Activated CD8-positive, alpha-beta memory T cell treated with anti-CD3 and anti-CD28 coated beads, Interleukin-2, amount 50 U/mL, for 4 hours (primary cell): ENCODE data around the gene FHAD1.

Experiments
- DNase-seq: peaks from one replicate; pipeline ENCODE4 v3.0.0-alpha.2; 2020

Gene FHAD1

GRCh38 chr1:15310544-15310943 lies 63.5 kb downstream of the FHAD1 start:
- DNase-seq: no peak

DNA sequence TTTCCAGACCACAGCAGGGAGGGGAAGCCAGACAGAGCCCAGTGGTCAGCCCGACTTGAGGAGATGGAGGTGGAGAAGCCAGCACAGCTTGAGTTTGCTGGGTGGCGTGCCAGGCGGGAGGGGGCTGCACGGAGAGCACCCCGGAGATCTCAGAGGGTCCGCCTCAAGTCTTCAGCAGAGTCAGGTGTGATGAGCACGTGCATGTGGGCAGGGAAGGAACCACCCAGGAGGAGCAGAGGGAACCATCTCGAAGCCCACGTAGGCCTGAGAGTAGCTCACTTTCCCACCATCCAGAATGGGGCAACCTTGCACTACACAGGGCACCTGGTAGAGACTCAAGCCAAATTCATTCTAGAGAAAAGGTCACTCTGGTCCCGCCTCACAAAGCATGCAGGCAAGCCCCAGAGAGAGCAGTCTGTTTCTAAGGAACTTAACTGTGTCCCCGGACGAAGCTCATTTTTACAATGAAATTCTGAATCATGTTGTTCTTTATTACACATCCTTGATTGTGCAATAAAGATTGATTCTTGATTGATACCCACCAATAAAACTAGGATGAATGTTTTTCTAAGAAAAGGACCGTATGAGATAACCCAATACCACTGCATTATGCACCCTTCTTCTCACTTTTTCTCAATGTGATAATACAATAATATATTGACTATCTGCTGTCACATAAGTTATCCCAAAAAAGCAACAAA lies 64.2 kb downstream of the FHAD1 start:
- no peak for DNase-seq

- DNase-seq: no peak
Measured at GRCh38 chr1:15311880-15312279, 64.9 kb downstream of the FHAD1 start.

GRCh38 chr1:15312626-15313411 lies 65.8 kb downstream of the FHAD1 start:
- no peak for DNase-seq

- DNase-seq: no peak
Measured at GRCh38 chr1:15314328-15315281, 67.6 kb downstream of the FHAD1 start.

DNA sequence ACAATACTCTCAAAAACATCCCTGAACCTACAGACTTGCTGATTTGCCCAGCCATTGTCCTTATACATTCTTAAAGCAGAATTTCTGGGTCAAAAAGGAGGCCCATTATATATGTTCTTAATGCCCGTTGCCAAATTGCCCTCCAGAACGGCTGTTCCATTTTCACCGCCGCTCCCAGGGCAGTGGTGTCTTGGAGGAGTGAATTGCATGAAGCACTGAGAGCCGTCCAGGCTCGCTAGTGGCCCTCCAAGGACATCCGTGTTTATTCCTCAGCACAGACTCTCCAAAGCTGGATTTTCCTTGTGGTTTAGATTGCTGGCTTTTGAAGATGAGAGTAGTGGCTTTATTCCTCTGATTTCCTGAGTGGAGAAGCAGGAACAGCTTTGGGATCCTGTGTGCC lies 68.8 kb downstream of the FHAD1 start:
- DNase-seq: no peak

DNA sequence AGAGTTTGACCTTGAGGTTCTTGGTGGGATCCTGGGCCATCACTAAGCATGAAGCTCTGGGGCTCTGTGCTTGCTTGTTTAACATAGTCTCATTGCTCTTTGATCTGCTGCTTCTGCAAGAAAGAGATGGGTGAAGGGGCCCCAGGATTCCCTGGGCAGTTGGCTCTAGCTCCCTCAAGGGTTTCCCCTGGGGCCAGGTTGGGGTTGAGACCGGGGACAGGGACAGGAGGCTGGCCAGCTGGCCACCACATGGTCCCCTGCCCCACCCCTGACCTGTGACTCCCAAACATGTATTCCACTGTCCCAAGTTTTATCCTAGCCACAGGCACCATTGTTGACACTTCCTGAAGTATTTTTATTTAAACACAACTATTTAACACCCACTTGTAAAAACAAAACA lies 69.5 kb downstream of the FHAD1 start:
- no peak for DNase-seq

- no peak for DNase-seq
Measured at GRCh38 chr1:15320267-15320666, 73.2 kb downstream of the FHAD1 start.

DNA sequence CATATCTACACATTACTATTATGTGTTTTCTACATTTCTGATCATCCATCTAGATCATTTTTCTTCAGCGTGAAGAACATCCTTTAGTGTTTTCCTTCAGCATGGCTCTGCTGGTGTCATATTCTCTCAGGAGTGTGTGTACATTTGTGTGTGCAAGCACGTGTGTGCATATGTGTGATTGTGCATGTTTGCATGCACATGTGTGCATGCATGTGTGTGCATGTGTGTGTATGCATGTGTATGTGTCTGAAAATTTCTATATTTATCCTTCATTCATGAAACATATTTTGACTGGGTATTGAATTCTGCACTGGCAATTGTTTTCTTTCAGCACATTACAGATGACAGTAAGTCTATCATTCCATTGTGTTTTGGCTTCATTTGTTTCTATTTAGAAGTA lies 74.6 kb downstream of the FHAD1 start:
- DNase-seq: no peak

DNA sequence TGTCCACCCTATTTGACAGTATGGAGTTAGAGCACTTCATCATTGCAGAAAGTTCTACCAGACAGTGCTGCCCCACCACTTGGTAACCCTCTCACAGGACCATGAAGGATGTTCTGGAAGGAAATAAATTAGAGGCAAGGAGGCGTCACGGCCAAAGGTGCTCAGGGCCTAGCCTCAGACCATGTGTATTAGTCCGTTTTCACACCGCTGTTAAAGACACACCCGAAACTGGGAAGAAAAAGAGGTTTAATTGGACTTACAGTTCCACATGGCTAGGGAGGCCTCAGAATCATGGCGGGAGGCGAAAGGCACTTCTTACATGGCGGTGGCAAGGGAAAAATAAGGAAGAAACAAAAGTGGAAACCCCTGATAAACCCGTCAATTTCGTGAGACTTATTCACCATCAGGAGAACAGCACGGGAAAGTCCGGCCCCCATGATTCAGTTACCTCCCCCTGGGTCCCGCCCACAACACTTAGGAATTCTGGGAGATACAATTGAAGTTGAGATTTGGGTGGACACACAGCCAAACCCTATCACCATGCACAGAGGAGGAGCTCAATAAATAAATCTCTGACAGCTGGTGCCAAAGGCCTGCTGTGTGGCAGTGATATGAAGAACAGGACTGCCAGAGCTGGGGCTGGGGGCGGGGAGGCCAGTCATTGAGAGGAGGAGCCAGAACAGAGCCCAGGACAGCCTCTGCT lies 75.8 kb downstream of the FHAD1 start:
- no peak for DNase-seq

DNA sequence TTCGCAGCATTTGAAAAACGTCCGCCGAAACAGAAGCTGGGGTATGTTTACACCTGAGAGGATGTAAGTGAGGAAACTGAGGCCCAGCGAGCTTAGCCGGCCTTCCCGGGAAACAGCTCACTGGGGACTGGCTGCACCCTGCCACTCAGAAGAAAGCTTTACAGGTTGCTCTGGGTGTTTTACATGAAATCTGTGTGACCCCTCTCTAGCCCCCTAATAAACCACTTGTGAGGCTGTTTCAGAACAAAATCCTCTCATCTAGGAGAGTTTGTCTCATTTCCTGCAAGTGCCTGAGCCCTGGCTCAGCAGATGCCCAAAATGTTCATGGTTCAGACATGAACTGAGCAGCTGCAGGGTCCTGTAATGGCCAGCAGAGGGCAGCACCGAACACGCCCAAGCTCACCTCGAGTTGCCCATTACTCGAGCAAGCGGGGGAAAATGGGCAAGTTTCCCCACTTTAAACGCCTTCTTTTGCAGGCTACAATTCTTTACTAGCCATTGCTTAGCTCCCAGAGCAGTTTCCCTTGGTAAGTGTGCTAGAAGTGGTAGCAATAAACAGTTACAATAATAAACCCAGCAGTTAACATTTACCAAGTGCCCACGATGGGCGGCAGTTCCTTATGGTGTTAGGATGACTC lies 76.4 kb downstream of the FHAD1 start:
- peak; percentile 75 for DNase-seq

DNA sequence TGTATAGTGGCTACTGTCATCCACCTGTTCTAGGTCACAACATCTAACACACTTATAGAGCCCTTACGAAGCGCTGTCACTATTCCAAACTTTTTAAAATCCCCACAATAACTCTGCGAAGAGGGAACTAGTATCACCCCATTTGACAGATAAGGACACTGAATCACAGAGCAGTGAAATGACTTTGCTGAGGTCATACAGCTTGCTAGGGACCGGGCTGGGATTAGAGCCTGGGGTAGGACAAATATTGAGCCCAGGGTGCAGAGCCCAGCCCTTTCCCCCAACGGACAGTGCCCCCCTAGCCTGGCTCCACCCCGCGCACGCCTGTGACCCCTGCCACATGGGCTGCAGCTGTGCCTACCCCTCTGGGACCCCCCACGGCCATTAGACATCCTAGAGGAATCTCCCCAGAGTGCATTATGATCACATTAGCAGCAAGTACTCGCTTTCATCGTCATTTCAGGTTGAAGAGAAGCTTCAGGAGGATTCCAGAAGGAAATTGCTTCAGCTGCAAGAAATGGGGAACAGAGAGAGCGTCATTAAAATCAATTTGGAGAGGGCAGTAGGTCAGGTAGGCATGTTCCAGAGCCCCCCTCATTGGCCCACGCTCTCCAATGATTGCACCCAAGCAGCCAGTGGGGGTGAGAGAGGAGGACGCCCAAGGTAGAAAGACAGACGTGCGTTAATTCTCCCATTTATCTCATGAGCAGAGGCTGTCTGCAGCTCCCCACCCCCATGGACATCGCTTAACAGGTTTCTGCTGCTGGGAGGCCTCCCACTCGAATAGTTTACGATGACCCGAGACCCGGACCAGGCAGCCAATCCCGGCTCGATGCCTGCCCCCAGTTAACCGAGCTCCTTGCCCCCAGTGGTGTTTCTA lies 77.2 kb downstream of the FHAD1 start:
- DNase-seq: no peak

DNA sequence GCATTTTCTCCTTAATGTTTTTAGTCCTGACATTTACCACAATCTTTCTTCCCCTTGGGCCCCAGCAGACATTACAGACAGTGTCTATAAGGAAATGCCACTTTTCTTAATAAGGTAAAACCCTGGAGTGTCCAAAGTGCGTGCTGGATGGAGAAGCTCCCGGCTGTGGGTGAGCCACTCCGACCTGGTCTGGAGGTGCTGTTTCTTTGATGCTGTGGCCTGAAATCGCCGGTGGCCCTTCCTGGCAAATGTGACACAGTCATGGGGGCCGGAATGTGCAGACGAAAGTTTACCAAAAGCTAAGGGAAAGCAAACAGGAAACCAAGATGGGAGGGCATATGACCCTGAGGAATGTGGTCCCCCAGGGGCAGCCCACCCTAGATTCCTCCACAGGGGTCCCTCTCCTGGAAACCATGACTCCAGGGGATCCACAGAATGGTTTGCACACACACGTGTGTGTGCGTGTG lies 77.9 kb downstream of the FHAD1 start:
- DNase-seq: no peak

DNA sequence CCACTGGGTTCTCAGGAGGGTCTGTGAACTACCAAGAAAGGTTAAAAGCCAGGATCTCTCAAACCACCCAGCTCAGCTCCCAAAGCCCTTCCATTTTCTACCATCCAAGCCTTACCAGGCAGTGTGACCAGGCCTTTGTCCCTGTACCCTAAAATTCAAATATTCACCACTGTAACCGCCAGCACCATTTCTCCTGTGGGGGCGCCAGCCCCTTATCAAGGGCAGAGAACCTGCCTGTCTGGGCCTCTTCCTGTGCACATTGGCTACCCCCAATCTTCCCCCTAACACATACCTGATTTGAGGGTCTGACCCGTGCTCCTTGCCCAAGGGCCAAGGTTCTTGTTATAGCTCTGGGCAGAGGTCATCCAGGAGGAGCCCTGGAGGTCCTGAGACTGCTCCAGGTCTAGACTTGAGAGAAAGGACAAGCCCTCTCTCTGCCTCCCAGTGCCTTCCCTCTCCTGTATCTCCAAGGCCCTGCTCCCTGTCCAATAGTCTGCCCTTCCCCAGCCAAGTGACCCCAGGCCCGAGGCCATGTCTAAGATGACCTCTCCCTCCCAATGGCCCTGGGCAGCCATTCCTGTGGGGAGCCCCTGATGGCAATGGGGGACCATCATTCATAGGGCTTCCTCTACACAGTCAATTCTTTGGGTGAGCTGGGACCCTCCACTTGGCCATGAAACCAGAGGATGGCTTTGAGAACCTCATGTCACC lies 78.5 kb downstream of the FHAD1 start:
- no peak for DNase-seq

DNA sequence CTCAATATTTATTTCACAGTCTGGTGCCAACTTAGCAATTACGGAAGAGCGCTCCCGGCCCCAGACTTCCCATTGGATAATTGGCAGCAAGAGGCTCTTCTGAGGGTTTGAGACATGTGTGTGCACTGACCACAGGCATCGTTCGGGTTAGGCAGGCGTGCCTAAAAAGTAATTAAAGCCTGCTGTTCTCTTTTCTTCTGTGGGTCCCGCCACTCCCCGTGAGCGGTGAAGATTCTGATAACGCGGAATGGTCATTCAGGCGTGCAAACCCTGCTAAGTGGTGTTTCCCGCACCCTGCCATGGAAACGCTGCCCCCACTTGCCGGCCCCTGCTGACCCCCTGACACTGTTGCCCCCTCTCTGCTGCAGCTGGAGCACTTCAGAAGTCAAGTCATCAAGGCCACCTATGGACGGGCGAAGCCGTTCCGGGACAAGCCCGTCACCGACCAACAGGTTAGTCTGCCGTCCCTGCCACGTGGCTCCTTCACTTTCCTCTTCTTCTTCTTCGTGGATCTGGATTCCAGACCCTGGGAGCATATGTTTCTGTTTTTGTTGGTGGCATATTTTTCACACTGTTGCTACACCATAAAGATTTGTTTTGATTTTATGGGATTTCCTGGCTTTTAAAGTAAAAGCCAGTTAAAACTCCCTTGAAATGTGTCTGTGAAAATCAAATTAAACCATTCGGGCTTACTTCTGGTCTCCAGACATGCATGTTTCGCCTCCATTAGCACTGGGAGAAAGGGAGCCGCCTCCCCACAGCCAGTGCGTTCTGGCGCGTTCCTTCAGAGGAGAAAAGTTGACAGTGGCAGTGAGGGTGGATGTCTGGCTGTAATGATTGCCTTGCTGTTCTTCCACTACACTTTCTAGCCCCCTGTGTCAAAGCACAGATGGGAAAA lies 79.9 kb downstream of the FHAD1 start:
- DNase-seq: no peak

- no peak for DNase-seq
Measured at GRCh38 chr1:15328351-15329103, 81.5 kb downstream of the FHAD1 start.

DNA sequence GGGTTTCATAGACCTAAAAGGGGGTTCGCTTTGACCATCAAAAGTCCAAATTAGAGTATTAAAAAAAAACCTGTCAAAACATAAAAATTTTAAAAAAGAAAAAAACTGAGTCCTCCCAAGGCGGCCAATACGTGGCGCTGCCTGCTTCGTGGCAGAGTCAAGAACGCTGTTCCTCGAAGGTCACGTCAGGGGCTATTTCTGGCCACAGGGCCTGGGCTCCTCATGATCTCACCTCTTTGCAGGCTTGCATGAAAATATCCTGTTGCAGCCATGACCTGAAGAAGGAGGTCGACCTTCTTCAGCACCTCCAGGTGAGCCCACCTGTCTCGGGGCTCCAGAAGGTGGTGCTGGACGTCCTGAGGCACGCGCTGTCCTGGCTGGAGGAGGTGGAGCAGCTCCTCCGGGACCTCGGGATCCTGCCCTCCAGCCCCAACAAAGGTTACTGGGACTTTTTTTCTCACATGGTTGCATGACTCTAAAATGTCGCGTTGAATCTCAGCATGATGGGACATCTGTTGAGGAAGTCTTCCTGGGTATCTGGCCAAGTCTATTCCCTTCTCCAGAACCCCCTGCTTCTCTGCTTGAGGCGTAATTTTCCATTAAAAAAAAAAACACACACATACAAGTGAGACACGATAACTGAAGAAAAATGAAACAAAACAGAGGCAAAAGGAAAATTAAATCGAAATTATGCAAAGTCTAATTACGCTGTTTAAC lies 82.2 kb downstream of the FHAD1 start:
- DNase-seq: no peak

DNA sequence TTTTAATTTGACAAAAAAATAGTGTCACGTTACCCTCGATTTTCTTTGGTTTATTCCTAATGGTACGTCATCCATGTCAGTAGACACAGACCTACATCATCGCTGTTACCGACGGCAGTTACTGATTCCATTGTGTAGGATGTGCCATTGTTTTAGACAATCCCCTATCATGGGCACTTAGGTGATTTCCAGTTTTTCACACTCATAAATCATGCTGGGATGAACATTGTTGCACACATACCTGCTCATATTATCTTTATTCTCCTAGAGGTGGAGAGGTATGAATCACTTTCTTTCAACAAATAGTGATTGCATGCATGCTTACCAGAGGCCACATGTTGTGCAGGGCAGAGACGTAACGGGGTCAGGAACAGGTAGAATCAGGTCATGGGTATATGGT lies 83.0 kb downstream of the FHAD1 start:
- DNase-seq: no peak
